Amniotic epithelial cell (primary cell): ENCODE results near the gene PXN.
"Not testable (repeated sequence)": the region's sequence is repeated elsewhere in the genome, so short reads cannot be mapped to it uniquely, and the experiment has no call there.

Experiments used
- DNase-seq: peaks from one replicate; pipeline ENCODE4 v3.0.0-alpha.2; 2010; ENCODE audit warnings: low read depth

PXN gene

GRCh38 chr12:120225852-120226640 lies 39.5 kb downstream of the PXN start:
- DNase-seq = no peak

GRCh38 chr12:120225200-120225558 lies 40.4 kb downstream of the PXN start:
- peak; percentile 37 for DNase-seq

- no peak for DNase-seq
These were observed 41.0 kb downstream of the PXN start for GRCh38 chr12:120224304-120225199.

GRCh38 chr12:120223458-120224303 lies 41.8 kb downstream of the PXN start:
- DNase-seq = no peak

GRCh38 chr12:120222288-120222832 lies 43.2 kb downstream of the PXN start:
- no peak for DNase-seq

- DNase-seq = no peak
These were observed 44.0 kb downstream of the PXN start for GRCh38 chr12:120221576-120221900.

- no peak for DNase-seq
These were observed 44.5 kb downstream of the PXN start for GRCh38 chr12:120220838-120221575.

GRCh38 chr12:120218680-120219606 lies 46.6 kb downstream of the PXN start:
- no peak for DNase-seq

GRCh38 chr12:120216742-120217605 lies 48.6 kb downstream of the PXN start:
- no peak for DNase-seq

- no peak for DNase-seq
These were observed 49.5 kb downstream of the PXN start for GRCh38 chr12:120215766-120216735.

GRCh38 chr12:120215357-120215735 lies 50.2 kb downstream of the PXN start:
- no peak for DNase-seq

- no peak for DNase-seq
These were observed 50.7 kb downstream of the PXN start for GRCh38 chr12:120214626-120215356.

GRCh38 chr12:120213758-120214157 lies 51.8 kb downstream of the PXN start:
- DNase-seq = no peak

GRCh38 chr12:120213182-120213581 lies 52.3 kb downstream of the PXN start:
- DNase-seq = not testable (repeated sequence)

- no peak for DNase-seq
These were observed 53.2 kb downstream of the PXN start for GRCh38 chr12:120212301-120212700.

- no peak for DNase-seq
These were observed 53.6 kb downstream of the PXN start for GRCh38 chr12:120211904-120212283.

GRCh38 chr12:120211243-120211903 lies 54.2 kb downstream of the PXN start:
- DNase-seq = no peak
